Left ventricle myocardium inferior (tissue), 1 donor: ENCODE data around the gene CRELD1. TPM values are rescaled to one million over a fixed set of nuclear protein-coding genes. Genes with fewer than 3 reads are reported as not detected.

Experiments
- DNase-seq: peaks from one replicate; pipeline ENCODE4 v3.0.0-alpha.2; 2020
- H3K27ac ChIP-seq: fragments of 200-600 bp; replicated peaks from 2 replicates; pipeline ENCODE4 v1.8.0; 2021
- H3K27me3 ChIP-seq: fragments of 200-600 bp; 2 replicates; pipeline ENCODE4 v1.8.0; 2021; ENCODE audit warnings: low read depth
- H3K36me3 ChIP-seq: fragments of 200-600 bp; 2 replicates; pipeline ENCODE4 v1.8.0; 2021
- H3K4me1 ChIP-seq: fragments of 200-600 bp; 2 replicates; pipeline ENCODE4 v1.8.0; 2021
- H3K4me3 ChIP-seq: fragments of 200-600 bp; 2 replicates; pipeline ENCODE4 v1.8.0; 2021; ENCODE audit warnings: mild to moderate bottlenecking, moderate library complexity
- H3K9me3 ChIP-seq: fragments of 200-600 bp; replicated peaks from 2 replicates; pipeline ENCODE4 v1.8.0; 2021
- intact Hi-C: fragments of 100-400 bp; cut with micrococcal nuclease; formaldehyde crosslinking; loops from one replicate; pipeline ENCODE4 v1.11.0; 2022
- total RNA-seq: library from RNA; stranded (reverse); fragmentation: NEBNext Ultra II Directional; extraction: Animal tissue kit (Norgen Biotek cat#: 25700); gene quantifications from one replicate; pipeline ENCODE4 v1.2.1, GENCODE V29; 2021
- TF ChIP-seq, protein P1 (sequence below): fragments of 200-600 bp; IDR thresholded peaks from 2 replicates; pipeline ENCODE4 v1.8.0; 2021; ENCODE audit warnings: antibody characterized with exemption, mild to moderate bottlenecking, borderline replicate concordance
- donor health status: DM: no; HTN: yes; CAD: no; lungs with severe emphysema.

Gene CRELD1
- total RNA-seq, 1 donor from 2014 or later, result 72.3 TPM

GRCh38 chr3:9909221-9910013 is 24.2 kb upstream of the CRELD1 start:
- no peaks in the 10 kb centered on the region for H3K9me3 ChIP-seq
- intact Hi-C loops, result no loop called here
- TF ChIP-seq, protein P1, sequence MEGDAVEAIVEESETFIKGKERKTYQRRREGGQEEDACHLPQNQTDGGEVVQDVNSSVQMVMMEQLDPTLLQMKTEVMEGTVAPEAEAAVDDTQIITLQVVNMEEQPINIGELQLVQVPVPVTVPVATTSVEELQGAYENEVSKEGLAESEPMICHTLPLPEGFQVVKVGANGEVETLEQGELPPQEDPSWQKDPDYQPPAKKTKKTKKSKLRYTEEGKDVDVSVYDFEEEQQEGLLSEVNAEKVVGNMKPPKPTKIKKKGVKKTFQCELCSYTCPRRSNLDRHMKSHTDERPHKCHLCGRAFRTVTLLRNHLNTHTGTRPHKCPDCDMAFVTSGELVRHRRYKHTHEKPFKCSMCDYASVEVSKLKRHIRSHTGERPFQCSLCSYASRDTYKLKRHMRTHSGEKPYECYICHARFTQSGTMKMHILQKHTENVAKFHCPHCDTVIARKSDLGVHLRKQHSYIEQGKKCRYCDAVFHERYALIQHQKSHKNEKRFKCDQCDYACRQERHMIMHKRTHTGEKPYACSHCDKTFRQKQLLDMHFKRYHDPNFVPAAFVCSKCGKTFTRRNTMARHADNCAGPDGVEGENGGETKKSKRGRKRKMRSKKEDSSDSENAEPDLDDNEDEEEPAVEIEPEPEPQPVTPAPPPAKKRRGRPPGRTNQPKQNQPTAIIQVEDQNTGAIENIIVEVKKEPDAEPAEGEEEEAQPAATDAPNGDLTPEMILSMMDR, result no peak

GRCh38 chr3:9911863-9912262 is 21.8 kb upstream of the CRELD1 start:
- TF ChIP-seq, protein P1, result no peak
- H3K4me3 ChIP-seq, result no peak overlapping the region
- H3K27ac ChIP-seq, result no peak overlapping the region
- H3K27me3 ChIP-seq, result no peaks in the 10 kb centered on the region
- no peak for DNase-seq
- intact Hi-C loops, result no loop called here
- H3K9me3 ChIP-seq, result no peaks in the 10 kb centered on the region
- H3K36me3 ChIP-seq, result no peaks in the 10 kb centered on the region
- H3K4me1 ChIP-seq, result peaks cover 27% of the 10 kb centered on the region

More at GRCh38 chr3:9909221-9910013, 24.2 kb upstream of the CRELD1 start:
- DNase-seq, result no peak
- H3K4me3 ChIP-seq, result no peak overlapping the region
- no peaks in the 10 kb centered on the region for H3K27me3 ChIP-seq
- no peaks in the 10 kb centered on the region for H3K36me3 ChIP-seq
- no peak overlapping the region for H3K27ac ChIP-seq
- H3K4me1 ChIP-seq, result peaks cover 3% of the 10 kb centered on the region

GRCh38 chr3:9912294-9912935 is 21.2 kb upstream of the CRELD1 start:
- TF ChIP-seq, protein P1, result no peak
- H3K36me3 ChIP-seq, result no peaks in the 10 kb centered on the region
- no peak overlapping the region for H3K27ac ChIP-seq
- H3K4me1 ChIP-seq, result peaks cover 31% of the 10 kb centered on the region
- no peak for DNase-seq
- no peaks in the 10 kb centered on the region for H3K27me3 ChIP-seq
- H3K9me3 ChIP-seq, result no peaks in the 10 kb centered on the region
- intact Hi-C loops, result no loop called here
- H3K4me3 ChIP-seq, result no peak overlapping the region

GRCh38 chr3:9913601-9914000 is 20.0 kb upstream of the CRELD1 start:
- Histone ChIP-seq H3K27me3 (no peaks in the 10 kb centered on the region), H3K27ac (no peak overlapping the region), H3K36me3 (no peaks in the 10 kb centered on the region), H3K9me3 (no peaks in the 10 kb centered on the region), H3K4me3 (no peak overlapping the region), H3K4me1 (peaks cover 43% of the 10 kb centered on the region)
- no peak for DNase-seq
- TF ChIP-seq, protein P1, result no peak
- intact Hi-C loops, result no loop called here

DNA sequence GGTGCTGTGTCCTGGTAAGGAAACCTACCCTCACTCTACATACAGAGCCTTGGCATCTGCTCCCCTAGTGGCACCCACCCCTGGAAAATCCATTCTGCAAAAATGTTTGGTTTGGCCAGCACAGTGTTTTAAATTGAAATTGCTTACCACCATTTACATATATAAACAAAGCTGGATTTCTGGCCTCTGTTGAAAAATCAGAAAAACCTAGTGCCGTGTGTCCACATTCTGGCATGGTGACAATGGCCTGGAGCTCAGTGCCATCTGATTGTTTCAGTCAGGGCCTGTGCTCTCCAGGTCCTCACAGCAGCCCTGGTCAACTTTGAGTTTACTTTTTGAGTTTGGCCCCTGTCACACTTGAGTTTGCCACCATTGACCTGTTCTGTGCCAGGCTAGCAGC is 19.6 kb upstream of the CRELD1 start:
- Histone ChIP-seq H3K4me3 (no peak overlapping the region), H3K27me3 (no peaks in the 10 kb centered on the region), H3K4me1 (peaks cover 47% of the 10 kb centered on the region), H3K9me3 (no peaks in the 10 kb centered on the region), H3K36me3 (no peaks in the 10 kb centered on the region), H3K27ac (no peak overlapping the region)
- TF ChIP-seq, protein P1, result no peak
- intact Hi-C loops, result no loop called here
- no peak for DNase-seq
